HG03103 (cell line): ENCODE data around the gene WSB2.
"Not testable (repeated sequence)": the region's sequence is repeated elsewhere in the genome, so short reads cannot be mapped to it uniquely, and the experiment has no call there.

Experiments
- ATAC-seq: cut with Tn5 transposase; IDR thresholded peaks from one replicate; pipeline ENCODE4 v1.9.1; 2021; ENCODE audit warnings: low read depth; ENCODE audit not compliant: unreplicated experiment

WSB2 gene

DNA sequence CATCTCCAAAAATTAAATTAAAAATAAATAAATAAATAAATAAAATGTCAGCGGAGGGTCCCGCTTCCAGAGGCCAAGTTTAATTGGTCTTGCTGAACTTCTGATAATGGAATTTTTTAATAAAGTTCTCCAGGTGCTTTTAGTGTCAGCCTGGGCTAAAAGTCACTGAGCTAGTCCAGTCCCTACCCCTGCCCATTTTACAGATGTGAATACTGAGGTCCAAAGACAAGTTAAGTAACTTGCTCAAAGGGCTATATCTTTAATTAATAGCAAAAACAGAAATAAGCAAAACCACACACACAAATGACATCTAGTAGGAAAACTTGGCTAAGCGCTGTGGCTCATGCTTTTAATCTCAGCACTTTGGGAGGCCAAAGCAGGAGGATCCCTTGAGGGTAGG lies 50.1 kb downstream of the WSB2 start:
- ATAC-seq: no peak

- ATAC-seq: not testable (repeated sequence)
These were observed 61.2 kb downstream of the WSB2 start for GRCh38 chr12:117999806-118000205.

- ATAC-seq: no peak
These were observed 62.3 kb downstream of the WSB2 start for GRCh38 chr12:117998719-117999118.

DNA sequence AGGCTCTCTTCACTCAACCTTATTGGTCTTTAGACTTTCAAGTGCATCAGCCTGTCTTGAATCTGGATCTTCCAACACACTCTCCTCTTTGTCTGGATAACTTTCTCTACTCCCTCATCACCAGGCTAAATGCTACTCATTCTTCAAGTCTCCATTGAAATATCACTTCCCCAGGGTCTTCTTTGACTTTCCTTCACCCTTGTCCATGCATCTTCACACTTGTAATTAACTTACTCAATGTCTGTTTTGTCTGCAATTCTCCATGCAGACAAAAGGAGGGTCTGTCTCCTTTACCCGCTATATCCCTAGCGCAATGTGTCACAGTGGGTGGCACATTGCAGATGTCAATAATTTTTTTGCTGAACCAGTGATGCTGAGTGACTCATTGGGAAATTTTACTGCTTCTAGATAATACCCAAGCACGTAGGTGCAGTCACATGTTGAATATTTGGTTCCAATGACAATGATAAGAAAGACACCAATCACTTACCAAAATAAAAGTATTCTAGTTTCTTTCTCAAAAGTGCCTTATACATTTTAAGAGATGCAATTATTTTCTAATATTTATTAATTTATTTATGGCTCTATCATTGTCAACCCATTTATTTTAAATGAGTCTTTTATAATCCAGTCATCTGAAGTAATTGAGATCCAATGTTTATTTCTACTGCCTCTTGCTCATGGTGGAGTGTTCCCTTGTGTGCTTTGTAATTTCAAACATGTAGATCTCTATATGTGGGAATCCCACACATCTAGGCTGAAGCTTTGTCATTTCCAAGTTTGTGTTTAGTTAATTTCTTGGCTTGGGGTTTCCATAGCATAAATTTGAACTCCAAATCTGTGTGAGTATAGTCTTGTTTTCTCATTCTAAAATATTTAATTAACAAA lies 66.2 kb downstream of the WSB2 start:
- no peak for ATAC-seq

- no peak for ATAC-seq
These were observed 74.1 kb downstream of the WSB2 start for GRCh38 chr12:117986705-117987469.

DNA sequence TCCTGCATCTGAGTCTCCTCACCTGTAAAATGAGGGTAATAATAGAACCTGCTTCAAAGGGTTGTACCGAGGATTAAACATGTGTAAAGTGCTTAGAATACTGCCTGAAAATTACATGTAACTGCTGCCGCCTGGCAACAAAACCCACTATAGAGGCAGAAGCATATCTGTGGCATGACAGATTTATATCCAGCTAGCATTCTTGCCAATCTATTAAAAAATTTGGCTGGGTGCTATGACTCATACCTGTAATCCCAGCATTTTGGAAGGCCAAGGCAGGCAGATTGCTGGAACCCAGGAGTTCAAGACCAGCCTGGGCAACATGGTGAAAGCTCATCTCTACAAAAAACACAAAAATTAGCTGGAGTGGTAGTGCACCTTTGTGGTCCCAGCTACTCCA lies 75.8 kb downstream of the WSB2 start:
- no peak for ATAC-seq
